Osteoblast (primary cell): Measurements from ENCODE around the gene MEGF11. TPM values are rescaled to one million over a fixed set of nuclear protein-coding genes. Genes with fewer than 3 reads are reported as not detected.

ENCODE experiments used
- DNase-seq: peaks from one replicate; pipeline ENCODE4 v3.0.0; 2011; ENCODE audit warnings: low spot score, mixed read lengths; ENCODE audit not compliant: insufficient read length; ENCODE audit errors: missing footprints
- H2AFZ ChIP-seq: 2 replicates; pipeline ENCODE4 v1.6.0; 2011; ENCODE audit warnings: mild to moderate bottlenecking, low read length
- H3K27ac ChIP-seq: 2 replicates; pipeline ENCODE4 v1.5.1; 2011; ENCODE audit warnings: mild to moderate bottlenecking, low read depth, low read length, moderate library complexity
- H3K27me3 ChIP-seq: 2 replicates; pipeline ENCODE4 v1.6.0; 2012; ENCODE audit warnings: mild to moderate bottlenecking, control low read depth, inconsistent platforms, low read length, moderate library complexity; ENCODE audit not compliant: insufficient read depth
- H3K36me3 ChIP-seq: 2 replicates; pipeline ENCODE4 v1.5.1; 2011; ENCODE audit warnings: mild to moderate bottlenecking, low read length, control low read depth, moderate library complexity; ENCODE audit not compliant: insufficient read depth
- H3K4me1 ChIP-seq: 2 replicates; pipeline ENCODE4 v1.5.1; 2011; ENCODE audit warnings: mild to moderate bottlenecking, low read length, control low read depth, moderate library complexity; ENCODE audit not compliant: insufficient read depth
- H3K4me2 ChIP-seq: 2 replicates; pipeline ENCODE4 v1.6.0; 2011; ENCODE audit warnings: mild to moderate bottlenecking, low read length; ENCODE audit not compliant: insufficient read depth
- H3K4me3 ChIP-seq: fragments of 200-600 bp; sonication (generic); 3 replicates; pipeline ENCODE4 v1.5.1; 2012; ENCODE audit warnings: mild to moderate bottlenecking, low read length, inconsistent platforms; ENCODE audit not compliant: insufficient read depth
- H3K79me2 ChIP-seq: 2 replicates; pipeline ENCODE4 v1.6.0; 2012; ENCODE audit warnings: mild to moderate bottlenecking, low read length, control low read depth, inconsistent platforms; ENCODE audit not compliant: insufficient read depth
- H3K9me3 ChIP-seq: 2 replicates; pipeline ENCODE4 v1.5.1; 2011; ENCODE audit warnings: low read depth, low read length, control low read depth
- H4K20me1 ChIP-seq: 2 replicates; pipeline ENCODE4 v1.6.0; 2012; ENCODE audit warnings: mild to moderate bottlenecking, low read length, control low read depth; ENCODE audit not compliant: insufficient read depth
- total RNA-seq: library from RNA; depleted of rRNA; stranded (reverse); fragments of >200 nt; gene quantifications from 2 replicates; pipeline ENCODE4 v1.2.3, GENCODE V29; 2012
- TF ChIP-seq, protein P1 (sequence below): IDR thresholded peaks from 2 replicates; pipeline ENCODE4 v1.5.1; 2011; ENCODE audit warnings: mild to moderate bottlenecking, low read depth, low read length, moderate library complexity; ENCODE audit errors: extremely low read depth

MEGF11 gene
- total RNA-seq, 1 donor = not detected

DNA sequence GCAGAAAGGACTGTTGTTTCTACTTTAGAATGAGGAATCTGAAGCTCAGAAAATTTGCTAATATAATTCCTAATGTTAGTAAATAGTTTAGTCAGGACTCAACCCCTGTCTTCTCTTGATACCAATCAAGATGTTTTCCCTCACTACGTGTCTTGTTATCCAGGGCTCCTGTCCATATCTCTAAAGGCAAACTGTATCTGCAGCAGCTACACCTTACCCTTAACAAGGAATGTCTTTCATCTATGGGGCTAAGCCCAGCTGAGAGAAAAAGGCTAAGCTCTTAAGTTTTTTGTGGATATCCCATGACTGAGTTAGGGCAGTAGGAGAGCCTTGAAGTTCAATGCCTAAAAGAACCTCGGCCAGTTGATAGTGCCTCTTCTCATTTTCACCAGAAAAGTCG, 351.7 kb downstream of the MEGF11 start:
- TF ChIP-seq, protein P1, sequence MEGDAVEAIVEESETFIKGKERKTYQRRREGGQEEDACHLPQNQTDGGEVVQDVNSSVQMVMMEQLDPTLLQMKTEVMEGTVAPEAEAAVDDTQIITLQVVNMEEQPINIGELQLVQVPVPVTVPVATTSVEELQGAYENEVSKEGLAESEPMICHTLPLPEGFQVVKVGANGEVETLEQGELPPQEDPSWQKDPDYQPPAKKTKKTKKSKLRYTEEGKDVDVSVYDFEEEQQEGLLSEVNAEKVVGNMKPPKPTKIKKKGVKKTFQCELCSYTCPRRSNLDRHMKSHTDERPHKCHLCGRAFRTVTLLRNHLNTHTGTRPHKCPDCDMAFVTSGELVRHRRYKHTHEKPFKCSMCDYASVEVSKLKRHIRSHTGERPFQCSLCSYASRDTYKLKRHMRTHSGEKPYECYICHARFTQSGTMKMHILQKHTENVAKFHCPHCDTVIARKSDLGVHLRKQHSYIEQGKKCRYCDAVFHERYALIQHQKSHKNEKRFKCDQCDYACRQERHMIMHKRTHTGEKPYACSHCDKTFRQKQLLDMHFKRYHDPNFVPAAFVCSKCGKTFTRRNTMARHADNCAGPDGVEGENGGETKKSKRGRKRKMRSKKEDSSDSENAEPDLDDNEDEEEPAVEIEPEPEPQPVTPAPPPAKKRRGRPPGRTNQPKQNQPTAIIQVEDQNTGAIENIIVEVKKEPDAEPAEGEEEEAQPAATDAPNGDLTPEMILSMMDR = no peak
- Histone ChIP-seq H3K27ac (no peak overlapping the region), H2AFZ (no peak overlapping the region)

DNA sequence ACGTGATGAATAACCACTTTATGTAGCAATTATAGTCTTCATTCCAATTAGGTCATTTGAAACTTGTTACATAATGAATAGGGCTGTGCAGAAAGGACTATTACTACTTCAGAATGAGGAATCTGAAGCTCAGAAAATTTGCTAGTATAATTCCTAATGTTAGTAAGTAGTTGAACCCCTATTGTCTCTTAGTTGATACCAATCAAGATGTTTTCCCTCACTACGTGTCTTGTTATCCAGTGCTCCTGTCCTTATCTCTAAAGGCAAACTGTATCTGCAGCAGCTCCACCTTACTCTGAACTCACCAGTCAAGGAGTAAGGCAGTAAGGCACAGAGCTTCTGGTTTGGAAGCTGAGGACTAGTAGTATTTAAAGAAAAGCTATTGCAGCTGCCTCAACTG, 352.2 kb downstream of the MEGF11 start:
- peaks cover 14% of the 10 kb centered on the region for H4K20me1 ChIP-seq
- no peaks in the 10 kb centered on the region for H3K9me3 ChIP-seq
- DNase-seq = no peak
- H3K27ac ChIP-seq = no peak overlapping the region
- no peak overlapping the region for H3K4me2 ChIP-seq
- TF ChIP-seq, protein P1 = no peak
- H3K36me3 ChIP-seq = peaks cover 46% of the 10 kb centered on the region
- no peak overlapping the region for H2AFZ ChIP-seq
- no peaks in the 10 kb centered on the region for H3K79me2 ChIP-seq
- no peaks in the 10 kb centered on the region for H3K27me3 ChIP-seq
- no peak overlapping the region for H3K4me3 ChIP-seq
- H3K4me1 ChIP-seq = no peaks in the 10 kb centered on the region

More for the DNA sequence above, 351.7 kb downstream of the MEGF11 start:
- H3K4me1 ChIP-seq = no peaks in the 10 kb centered on the region
- H3K79me2 ChIP-seq = no peaks in the 10 kb centered on the region
- no peaks in the 10 kb centered on the region for H3K27me3 ChIP-seq
- no peak overlapping the region for H3K4me2 ChIP-seq
- H4K20me1 ChIP-seq = peaks cover 14% of the 10 kb centered on the region
- no peak for DNase-seq
- H3K36me3 ChIP-seq = peaks cover 41% of the 10 kb centered on the region
- no peak overlapping the region for H3K4me3 ChIP-seq
- no peaks in the 10 kb centered on the region for H3K9me3 ChIP-seq

DNA sequence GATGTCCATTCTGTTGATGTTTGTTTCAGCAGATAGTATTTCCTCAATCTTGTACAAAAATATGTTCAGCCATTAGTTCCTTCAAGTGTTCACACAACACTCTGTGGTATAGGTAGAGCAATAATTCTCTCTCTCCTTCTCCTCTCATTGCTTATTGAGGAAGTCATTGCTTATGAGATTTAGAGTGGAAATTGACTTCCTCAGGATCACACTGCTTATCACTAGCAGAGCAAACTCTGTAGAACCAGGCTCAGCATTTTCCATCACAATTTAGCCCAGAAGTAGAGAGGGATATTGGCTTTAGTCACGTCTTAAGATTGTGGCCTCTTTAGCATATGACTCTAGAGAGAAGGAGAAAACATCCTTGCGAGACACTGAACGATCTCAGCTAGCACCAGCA, 353.1 kb downstream of the MEGF11 start:
- Histone ChIP-seq H2AFZ (no peak overlapping the region), H3K27me3 (no peaks in the 10 kb centered on the region), H3K79me2 (no peaks in the 10 kb centered on the region), H3K4me3 (no peak overlapping the region), H3K27ac (no peak overlapping the region), H4K20me1 (peaks cover 16% of the 10 kb centered on the region), H3K36me3 (peaks cover 46% of the 10 kb centered on the region), H3K9me3 (no peaks in the 10 kb centered on the region), H3K4me1 (no peaks in the 10 kb centered on the region), H3K4me2 (no peak overlapping the region)
- DNase-seq = no peak
- TF ChIP-seq, protein P1 = no peak

DNA sequence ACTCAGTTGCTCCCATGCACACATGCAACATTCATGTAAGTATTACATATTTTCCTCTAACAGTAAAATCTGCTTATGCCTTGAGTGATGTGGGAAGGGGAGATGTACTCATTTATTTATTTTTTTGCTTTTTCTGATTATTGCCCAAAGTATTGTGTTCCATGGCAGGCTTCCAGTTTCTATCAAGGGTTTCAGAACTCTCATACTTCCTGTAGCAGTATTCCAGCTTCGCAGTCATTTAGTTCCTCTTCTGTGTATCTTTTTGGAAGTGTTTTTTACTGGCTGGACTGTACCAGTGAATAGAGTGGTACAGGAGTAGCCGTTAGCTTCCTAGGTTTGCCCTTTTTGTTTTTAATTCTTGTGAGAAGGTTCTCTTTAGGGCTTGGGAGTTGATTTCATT, 357.3 kb downstream of the MEGF11 start:
- H3K27ac ChIP-seq = no peak overlapping the region
- peaks cover 8% of the 10 kb centered on the region for H3K79me2 ChIP-seq
- TF ChIP-seq, protein P1 = no peak
- H3K4me2 ChIP-seq = no peak overlapping the region
- H3K4me1 ChIP-seq = no peaks in the 10 kb centered on the region
- DNase-seq = no peak
- peaks cover 15% of the 10 kb centered on the region for H4K20me1 ChIP-seq
- no peak overlapping the region for H2AFZ ChIP-seq
- peaks cover 47% of the 10 kb centered on the region for H3K36me3 ChIP-seq
- no peaks in the 10 kb centered on the region for H3K9me3 ChIP-seq
- no peak overlapping the region for H3K4me3 ChIP-seq
- H3K27me3 ChIP-seq = no peaks in the 10 kb centered on the region
